HepG2 (cell line): Measurements from ENCODE around the gene MIDN.

Source experiments
- ZNF598 ChIP-seq: sonication (generic); formaldehyde crosslinking; IDR thresholded peaks from 2 replicates; pipeline ENCODE4 v1.5.1; 2020; ENCODE audit warnings: mild to moderate bottlenecking, missing genetic modification reagents, borderline replicate concordance
- TF ChIP-seq, protein P1 (sequence below): IDR thresholded peaks from 2 replicates; pipeline ENCODE4 v1.6.1; 2016; ENCODE audit warnings: missing genetic modification reagents, missing compliant biosample characterization

GRCh38 chr19:1235625-1236538 is 12.5 kb upstream of the MIDN start:
- no peak for TF ChIP-seq ZNF598 (CRISPR knock-in tag)
- TF ChIP-seq, protein P1, sequence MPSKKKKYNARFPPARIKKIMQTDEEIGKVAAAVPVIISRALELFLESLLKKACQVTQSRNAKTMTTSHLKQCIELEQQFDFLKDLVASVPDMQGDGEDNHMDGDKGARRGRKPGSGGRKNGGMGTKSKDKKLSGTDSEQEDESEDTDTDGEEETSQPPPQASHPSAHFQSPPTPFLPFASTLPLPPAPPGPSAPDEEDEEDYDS (CRISPR knock-in tag): no peak
